OCI-LY1 (cell line): ENCODE measurements around the gene FGGY.

Experiments
- H2AFZ ChIP-seq: fragments of 200-600 bp; sonication (generic), shearing (Covaris generic); 2 replicates; pipeline ENCODE4 v1.6.0; 2014; ENCODE audit warnings: antibody characterized with exemption, mild to moderate bottlenecking, low read length
- H3F3A ChIP-seq: fragments of 200-600 bp; sonication (generic), shearing (Covaris generic); 2 replicates; pipeline ENCODE4 v1.6.0; 2014; ENCODE audit warnings: mild to moderate bottlenecking, antibody characterized with exemption, low read length, moderate library complexity; ENCODE audit not compliant: insufficient read depth
- H3K27ac ChIP-seq: fragments of 200-600 bp; sonication (generic); 2 replicates; pipeline ENCODE4 v1.5.1; 2014; ENCODE audit warnings: low read length, mixed run types, mild to moderate bottlenecking, low read depth; ENCODE audit not compliant: poor library complexity, severe bottlenecking
- H3K27me3 ChIP-seq: fragments of 200-600 bp; sonication (generic); 2 replicates; pipeline ENCODE4 v1.6.0; 2014; ENCODE audit warnings: antibody characterized with exemption, mild to moderate bottlenecking, low read length, moderate library complexity; ENCODE audit not compliant: insufficient read depth
- H3K36me3 ChIP-seq: fragments of 200-600 bp; sonication (generic); 2 replicates; pipeline ENCODE4 v1.6.1; 2014; ENCODE audit warnings: mild to moderate bottlenecking, antibody characterized with exemption, low read length, moderate library complexity, mixed read lengths; ENCODE audit not compliant: insufficient read depth
- H3K4me1 ChIP-seq: fragments of 200-600 bp; sonication (generic); 2 replicates; pipeline ENCODE4 v1.5.1; 2014; ENCODE audit warnings: mild to moderate bottlenecking, low read length, moderate library complexity; ENCODE audit not compliant: insufficient read depth, severe bottlenecking
- H3K4me2 ChIP-seq: fragments of 200-600 bp; sonication (generic), shearing (Covaris generic); 2 replicates; pipeline ENCODE4 v1.6.1; 2014; ENCODE audit warnings: low read length
- H3K4me3 ChIP-seq: fragments of 200-600 bp; sonication (generic); 2 replicates; pipeline ENCODE4 v1.5.1; 2014; ENCODE audit warnings: low read length, low read depth, mild to moderate bottlenecking, mixed read lengths; ENCODE audit not compliant: poor library complexity, severe bottlenecking
- H3K79me2 ChIP-seq: fragments of 200-600 bp; shearing (Covaris generic); 2 replicates; pipeline ENCODE4 v1.6.1; 2016; ENCODE audit warnings: mixed run types, low read length, mixed read lengths; ENCODE audit not compliant: insufficient read depth
- H3K9ac ChIP-seq: fragments of 200-600 bp; sonication (generic), shearing (Covaris generic); 2 replicates; pipeline ENCODE4 v1.6.1; 2014; ENCODE audit warnings: mild to moderate bottlenecking, low read length, mixed read lengths
- H3K9me2 ChIP-seq: fragments of 200-600 bp; sonication (generic), shearing (Covaris generic); 2 replicates; pipeline ENCODE4 v1.6.1; 2014; ENCODE audit warnings: low read depth, mild to moderate bottlenecking, low read length, mixed read lengths
- H3K9me3 ChIP-seq: fragments of 200-600 bp; shearing (Covaris generic); 2 replicates; pipeline ENCODE4 v1.6.1; 2014; ENCODE audit warnings: low read length, mixed read lengths
- H4K20me1 ChIP-seq: fragments of 200-600 bp; sonication (generic), shearing (Covaris generic); 2 replicates; pipeline ENCODE4 v1.6.0; 2016; ENCODE audit warnings: mild to moderate bottlenecking, low read length; ENCODE audit not compliant: insufficient read depth
- CTCF ChIP-seq: fragments of 200-600 bp; sonication (generic), shearing (Covaris generic); IDR thresholded peaks from 2 replicates; pipeline ENCODE4 v1.5.1; 2017; ENCODE audit warnings: mild to moderate bottlenecking, antibody characterized with exemption, low read length, moderate library complexity, mixed read lengths
- EZH2 ChIP-seq: fragments of 200-600 bp; sonication (generic), shearing (Covaris generic); IDR thresholded peaks from 2 replicates; pipeline ENCODE4 v1.8.0; 2017; ENCODE audit warnings: borderline replicate concordance, mixed run types, mild to moderate bottlenecking, antibody characterized with exemption, low read length, moderate library complexity, mixed read lengths

FGGY gene

GRCh38 chr1:59803458-59804038, 506.7 kb downstream of the FGGY start:
- H3K27me3 ChIP-seq = no peaks in the 10 kb centered on the region
- no peak overlapping the region for H3K4me2 ChIP-seq
- TF ChIP-seq CTCF (no peak), EZH2 (no peak)
- H3K9me3 ChIP-seq = no peaks in the 10 kb centered on the region
- no peak overlapping the region for H3K9ac ChIP-seq
- H3K79me2 ChIP-seq = no peaks in the 10 kb centered on the region
- no peak overlapping the region for H3K27ac ChIP-seq
- no peak overlapping the region for H2AFZ ChIP-seq
- H3K4me3 ChIP-seq = no peak overlapping the region
- H3K9me2 ChIP-seq = no peaks in the 10 kb centered on the region
- no peaks in the 10 kb centered on the region for H3F3A ChIP-seq
- H4K20me1 ChIP-seq = no peaks in the 10 kb centered on the region
- no peaks in the 10 kb centered on the region for H3K36me3 ChIP-seq
- H3K4me1 ChIP-seq = no peaks in the 10 kb centered on the region

GRCh38 chr1:59804301-59804700, 507.4 kb downstream of the FGGY start:
- Histone ChIP-seq H4K20me1 (no peaks in the 10 kb centered on the region), H2AFZ (no peak overlapping the region), H3K4me3 (no peak overlapping the region), H3K9me3 (no peaks in the 10 kb centered on the region), H3K79me2 (no peaks in the 10 kb centered on the region), H3F3A (no peaks in the 10 kb centered on the region), H3K27ac (no peak overlapping the region), H3K27me3 (no peaks in the 10 kb centered on the region), H3K9me2 (no peaks in the 10 kb centered on the region), H3K36me3 (no peaks in the 10 kb centered on the region), H3K4me2 (no peak overlapping the region), H3K9ac (no peak overlapping the region), H3K4me1 (no peaks in the 10 kb centered on the region)
- TF ChIP-seq CTCF = no peak
- no peak for TF ChIP-seq EZH2

- Histone ChIP-seq H2AFZ (no peak overlapping the region), H3K79me2 (no peaks in the 10 kb centered on the region), H4K20me1 (no peaks in the 10 kb centered on the region), H3K9me2 (no peaks in the 10 kb centered on the region), H3K4me2 (no peak overlapping the region), H3K9me3 (no peaks in the 10 kb centered on the region), H3K27me3 (no peaks in the 10 kb centered on the region), H3F3A (no peaks in the 10 kb centered on the region), H3K36me3 (no peaks in the 10 kb centered on the region), H3K4me3 (no peak overlapping the region), H3K9ac (no peak overlapping the region), H3K4me1 (no peaks in the 10 kb centered on the region), H3K27ac (no peak overlapping the region)
- TF ChIP-seq CTCF (no peak), EZH2 (no peak)
Observed at GRCh38 chr1:59805554-59805953, 508.7 kb downstream of the FGGY start.
